Daoy (cell line): ENCODE results near the gene ACTA2. TPM values are rescaled to one million over a fixed set of nuclear protein-coding genes. Genes with fewer than 3 reads are reported as not detected.
"Not testable (repeated sequence)": the region's sequence is repeated elsewhere in the genome, so short reads cannot be mapped to it uniquely, and the experiment has no call there.

ENCODE experiments used
- DNase-seq: peaks from one replicate; pipeline ENCODE4 v3.0.0-alpha.2; 2015; ENCODE audit warnings: low read depth
- total RNA-seq: library from RNA; depleted of rRNA; stranded (reverse); fragments of >200 nt; shearing (Covaris generic); gene quantifications from 2 replicates; pipeline ENCODE4 v1.2.3, GENCODE V29; 2014

The ACTA2 gene
- total RNA-seq, 1 experiment from 2014 or later: 12.3 TPM

GRCh38 chr10:88949912-88950837 lies 2.4 kb downstream of the ACTA2 start:
- no peak for DNase-seq

- DNase-seq: no peak
Observed at GRCh38 chr10:88949051-88949450, 3.5 kb downstream of the ACTA2 start.

GRCh38 chr10:88946965-88947590 lies 5.5 kb downstream of the ACTA2 start:
- DNase-seq: peak; percentile 12

GRCh38 chr10:88946200-88946599 lies 6.4 kb downstream of the ACTA2 start:
- DNase-seq: no peak

- no peak for DNase-seq
Observed at GRCh38 chr10:88944813-88945212, 7.8 kb downstream of the ACTA2 start.

- DNase-seq: no peak
Observed at GRCh38 chr10:88943778-88944177, 8.8 kb downstream of the ACTA2 start.

- DNase-seq: no peak
Observed at GRCh38 chr10:88941026-88941425, 11.5 kb downstream of the ACTA2 start.

GRCh38 chr10:88938938-88939337 lies 13.6 kb downstream of the ACTA2 start:
- DNase-seq: no peak

- no peak for DNase-seq
Observed at GRCh38 chr10:88938039-88938438, 14.5 kb downstream of the ACTA2 start.

GRCh38 chr10:88936656-88937055 lies 15.9 kb downstream of the ACTA2 start:
- no peak for DNase-seq

GRCh38 chr10:88934900-88935672 lies 17.5 kb downstream of the ACTA2 start:
- DNase-seq: peak; percentile 63

GRCh38 chr10:88933564-88933963 lies 19.0 kb downstream of the ACTA2 start:
- no peak for DNase-seq

- DNase-seq: peak; percentile 64
Observed at GRCh38 chr10:88932539-88933256, 19.9 kb downstream of the ACTA2 start.

GRCh38 chr10:88932029-88932428 lies 20.5 kb downstream of the ACTA2 start:
- not testable (repeated sequence) for DNase-seq

- no peak for DNase-seq
Observed at GRCh38 chr10:88931548-88931947, 21.0 kb downstream of the ACTA2 start.

- no peak for DNase-seq
Observed at GRCh38 chr10:88928254-88928653, 24.3 kb downstream of the ACTA2 start.

- no peak for DNase-seq
Observed at GRCh38 chr10:88927416-88927690, 25.2 kb downstream of the ACTA2 start.

GRCh38 chr10:88926566-88927415 lies 25.8 kb downstream of the ACTA2 start:
- no peak for DNase-seq

- DNase-seq: no peak
Observed at GRCh38 chr10:88923520-88923919, 29.1 kb downstream of the ACTA2 start.

- DNase-seq: no peak
Observed at GRCh38 chr10:88922041-88922440, 30.5 kb downstream of the ACTA2 start.
